ENCODE results near the gene USH2A.

Gene USH2A

GRCh38 chr1:215905493-215906115 is 517.6 kb downstream of the USH2A start:
- H3K4me3 ChIP-seq (ENCODE audit: low read depth, low read length), result no peak overlapping the region
- peak; percentile 83 for DNase-seq (ENCODE audit: low read depth)

- H3K4me3 ChIP-seq (ENCODE audit: low read depth, low read length), result no peak overlapping the region
- no peak for DNase-seq (ENCODE audit: low read depth)
Observed at GRCh38 chr1:215900684-215901083, 522.6 kb downstream of the USH2A start.

- DNase-seq (ENCODE audit: low read depth), result no peak
- H3K4me3 ChIP-seq (ENCODE audit: low read depth, low read length), result no peak overlapping the region
Observed at GRCh38 chr1:215899901-215900300, 523.3 kb downstream of the USH2A start.

GRCh38 chr1:215895893-215896292 is 527.4 kb downstream of the USH2A start:
- no peak for DNase-seq (ENCODE audit: low read depth)
- no peak overlapping the region for H3K4me3 ChIP-seq (ENCODE audit: low read depth, low read length)

GRCh38 chr1:215895276-215895675 is 528.0 kb downstream of the USH2A start:
- no peak for DNase-seq (ENCODE audit: low read depth)

GRCh38 chr1:215894617-215895016 is 528.6 kb downstream of the USH2A start:
- DNase-seq (ENCODE audit: low read depth), result no peak
- no peak overlapping the region for H3K4me3 ChIP-seq (ENCODE audit: low read depth, low read length)

More at GRCh38 chr1:215895276-215895675, 528.0 kb downstream of the USH2A start:
- H3K4me3 ChIP-seq (ENCODE audit: low read depth, low read length), result no peak overlapping the region

GRCh38 chr1:215891266-215892057 is 531.8 kb downstream of the USH2A start:
- DNase-seq (ENCODE audit: low read depth), result no peak
- H3K4me3 ChIP-seq (ENCODE audit: low read depth, low read length), result no peak overlapping the region

GRCh38 chr1:215890438-215890837 is 532.8 kb downstream of the USH2A start:
- no peak overlapping the region for H3K4me3 ChIP-seq (ENCODE audit: low read depth, low read length)
- no peak for DNase-seq (ENCODE audit: low read depth)

GRCh38 chr1:215889871-215890270 is 533.4 kb downstream of the USH2A start:
- DNase-seq (ENCODE audit: low read depth), result no peak
- no peak overlapping the region for H3K4me3 ChIP-seq (ENCODE audit: low read depth, low read length)

GRCh38 chr1:215888159-215888558 is 535.1 kb downstream of the USH2A start:
- DNase-seq (ENCODE audit: low read depth), result no peak
- H3K4me3 ChIP-seq (ENCODE audit: low read depth, low read length), result no peak overlapping the region

GRCh38 chr1:215887627-215888026 is 535.6 kb downstream of the USH2A start:
- H3K4me3 ChIP-seq (ENCODE audit: low read depth, low read length), result no peak overlapping the region
- DNase-seq (ENCODE audit: low read depth), result no peak

GRCh38 chr1:215883004-215883403 is 540.2 kb downstream of the USH2A start:
- H3K4me3 ChIP-seq (ENCODE audit: low read depth, low read length), result no peak overlapping the region
- DNase-seq (ENCODE audit: low read depth), result no peak

GRCh38 chr1:215878843-215879242 is 544.4 kb downstream of the USH2A start:
- DNase-seq (ENCODE audit: low read depth), result no peak
- H3K4me3 ChIP-seq (ENCODE audit: low read depth, low read length), result no peak overlapping the region

GRCh38 chr1:215878128-215878527 is 545.1 kb downstream of the USH2A start:
- DNase-seq (ENCODE audit: low read depth), result no peak
- no peak overlapping the region for H3K4me3 ChIP-seq (ENCODE audit: low read depth, low read length)

- DNase-seq (ENCODE audit: low read depth), result no peak
- H3K4me3 ChIP-seq (ENCODE audit: low read depth, low read length), result no peak overlapping the region
Observed at GRCh38 chr1:215877452-215877951, 545.7 kb downstream of the USH2A start.

- DNase-seq (ENCODE audit: low read depth), result no peak
- no peak overlapping the region for H3K4me3 ChIP-seq (ENCODE audit: low read depth, low read length)
Observed at GRCh38 chr1:215875712-215876111, 547.5 kb downstream of the USH2A start.

- H3K4me3 ChIP-seq (ENCODE audit: low read depth, low read length), result no peak overlapping the region
- DNase-seq (ENCODE audit: low read depth), result no peak
Observed at GRCh38 chr1:215875236-215875635, 548.0 kb downstream of the USH2A start.

- H3K4me3 ChIP-seq (ENCODE audit: low read depth, low read length), result no peak overlapping the region
- DNase-seq (ENCODE audit: low read depth), result no peak
Observed at GRCh38 chr1:215872658-215873057, 550.6 kb downstream of the USH2A start.

GRCh38 chr1:215868500-215868899 is 554.7 kb downstream of the USH2A start:
- H3K4me3 ChIP-seq (ENCODE audit: low read depth, low read length), result no peak overlapping the region
- DNase-seq (ENCODE audit: low read depth), result no peak

GRCh38 chr1:215865060-215865459 is 558.2 kb downstream of the USH2A start:
- DNase-seq (ENCODE audit: low read depth), result no peak
- no peak overlapping the region for H3K4me3 ChIP-seq (ENCODE audit: low read depth, low read length)

GRCh38 chr1:215863796-215864195 is 559.5 kb downstream of the USH2A start:
- no peak for DNase-seq (ENCODE audit: low read depth)
- no peak overlapping the region for H3K4me3 ChIP-seq (ENCODE audit: low read depth, low read length)

Data from skeletal muscle cell (primary cell).